DND-41 (cell line): ENCODE data around the gene GTF2H4.

Experiments
- EZH2 ChIP-seq: IDR thresholded peaks from 3 replicates; pipeline ENCODE4 v1.6.1; 2012; ENCODE audit warnings: borderline replicate concordance, low read depth, mild to moderate bottlenecking, moderate library complexity, low read length, inconsistent platforms; ENCODE audit not compliant: severe bottlenecking
- TF ChIP-seq, protein P1 (sequence below): IDR thresholded peaks from 2 replicates; pipeline ENCODE4 v1.5.1; 2012; ENCODE audit warnings: borderline replicate concordance, low read length, moderate library complexity, mild to moderate bottlenecking; ENCODE audit not compliant: poor library complexity, severe bottlenecking; ENCODE audit errors: extremely low read depth

DNA sequence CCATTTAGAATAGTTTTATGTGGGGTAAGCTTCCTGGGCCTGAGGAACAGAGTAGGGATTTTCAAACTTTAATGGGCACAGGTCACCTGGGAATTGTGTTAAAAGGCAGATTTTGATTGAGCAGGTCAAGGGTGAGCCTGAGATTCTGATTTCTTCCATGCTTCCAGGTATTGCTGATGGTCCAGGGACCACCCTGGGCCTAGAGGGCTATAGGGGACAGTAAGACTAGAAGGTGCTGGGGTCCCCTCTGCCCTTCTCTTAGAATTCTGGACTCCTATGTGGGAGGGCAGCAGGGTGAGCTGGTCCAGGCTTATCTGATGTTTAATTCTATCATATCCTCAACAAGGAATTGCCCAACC is 21.1 kb upstream of the GTF2H4 start:
- TF ChIP-seq, protein P1, sequence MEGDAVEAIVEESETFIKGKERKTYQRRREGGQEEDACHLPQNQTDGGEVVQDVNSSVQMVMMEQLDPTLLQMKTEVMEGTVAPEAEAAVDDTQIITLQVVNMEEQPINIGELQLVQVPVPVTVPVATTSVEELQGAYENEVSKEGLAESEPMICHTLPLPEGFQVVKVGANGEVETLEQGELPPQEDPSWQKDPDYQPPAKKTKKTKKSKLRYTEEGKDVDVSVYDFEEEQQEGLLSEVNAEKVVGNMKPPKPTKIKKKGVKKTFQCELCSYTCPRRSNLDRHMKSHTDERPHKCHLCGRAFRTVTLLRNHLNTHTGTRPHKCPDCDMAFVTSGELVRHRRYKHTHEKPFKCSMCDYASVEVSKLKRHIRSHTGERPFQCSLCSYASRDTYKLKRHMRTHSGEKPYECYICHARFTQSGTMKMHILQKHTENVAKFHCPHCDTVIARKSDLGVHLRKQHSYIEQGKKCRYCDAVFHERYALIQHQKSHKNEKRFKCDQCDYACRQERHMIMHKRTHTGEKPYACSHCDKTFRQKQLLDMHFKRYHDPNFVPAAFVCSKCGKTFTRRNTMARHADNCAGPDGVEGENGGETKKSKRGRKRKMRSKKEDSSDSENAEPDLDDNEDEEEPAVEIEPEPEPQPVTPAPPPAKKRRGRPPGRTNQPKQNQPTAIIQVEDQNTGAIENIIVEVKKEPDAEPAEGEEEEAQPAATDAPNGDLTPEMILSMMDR, result no peak
- no peak for TF ChIP-seq EZH2
